Bronchial epithelial cell (primary cell): ENCODE data around the gene NDFIP2. TPM values are rescaled to one million over a fixed set of nuclear protein-coding genes. Genes with fewer than 3 reads are reported as not detected.
A peak's percentile ranks its signal among the peaks of the same experiment; 100 is the strongest.

Experiments
- DNase-seq: peaks from one replicate; pipeline ENCODE4 v3.0.0-alpha.2; 2010; ENCODE audit warnings: low read depth
- FAIRE-seq: peaks from 2 replicates; lab custom pipeline; 2011; peaks lifted over from hg19 to GRCh38; lab: Jason Lieb, UNC
- H3K27me3 ChIP-seq: 2 replicates; pipeline ENCODE4 v1.5.1; 2011; ENCODE audit warnings: low read length; ENCODE audit not compliant: control insufficient read depth, insufficient read depth
- H3K36me3 ChIP-seq: 2 replicates; pipeline ENCODE4 v1.5.1; 2011; ENCODE audit warnings: low read length; ENCODE audit not compliant: control insufficient read depth, insufficient read depth
- H3K4me3 ChIP-seq: 2 replicates; pipeline ENCODE4 v1.5.1; 2011; ENCODE audit warnings: mild to moderate bottlenecking, low read depth, low read length, control low read depth
- CTCF ChIP-seq: IDR thresholded peaks from 2 replicates; pipeline ENCODE4 v1.5.1; 2011; ENCODE audit warnings: mild to moderate bottlenecking, moderate library complexity, low read length, control low read depth, inconsistent platforms; ENCODE audit not compliant: insufficient read depth, severe bottlenecking
- total RNA-seq: library from RNA; depleted of rRNA; stranded (reverse); fragments of >200 nt; gene quantifications from 2 replicates; pipeline ENCODE4 v1.2.1, GENCODE V29; 2014

Gene NDFIP2
- total RNA-seq, 1 donor from 2014 or later: 80.0 TPM

DNA sequence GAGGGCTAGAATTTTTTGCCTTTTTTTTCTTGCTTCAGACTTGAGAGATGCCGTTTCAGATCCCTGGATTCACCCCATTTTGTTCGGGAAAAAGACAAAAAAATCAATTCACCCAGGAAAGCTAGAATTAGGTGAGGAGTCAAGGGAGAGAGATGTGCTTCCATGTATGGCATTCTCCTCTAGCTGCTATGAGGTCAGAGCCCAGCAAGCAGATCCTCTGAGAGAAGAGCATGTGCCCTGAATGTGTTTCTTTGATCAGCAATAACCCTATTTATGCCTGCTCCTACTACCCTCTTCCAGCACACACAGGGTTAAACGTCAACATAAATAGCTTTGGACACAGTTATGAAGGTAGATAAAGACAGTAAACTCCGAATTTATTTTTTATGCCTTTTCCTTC lies 53.6 kb downstream of the NDFIP2 start:
- H3K36me3 ChIP-seq: peaks cover 3% of the 10 kb centered on the region

GRCh38 chr13:79538757-79539156 lies 57.8 kb downstream of the NDFIP2 start:
- Histone ChIP-seq H3K36me3 (peaks cover 3% of the 10 kb centered on the region), H3K27me3 (no peaks in the 10 kb centered on the region), H3K4me3 (no peak overlapping the region)
- TF ChIP-seq CTCF: no peak
- no peak for FAIRE-seq
- no peak for DNase-seq

More for the DNA sequence above, 53.6 kb downstream of the NDFIP2 start:
- no peak for TF ChIP-seq CTCF
- Histone ChIP-seq H3K27me3 (no peaks in the 10 kb centered on the region), H3K4me3 (no peak overlapping the region)
- FAIRE-seq (no peak), DNase-seq (no peak)

DNA sequence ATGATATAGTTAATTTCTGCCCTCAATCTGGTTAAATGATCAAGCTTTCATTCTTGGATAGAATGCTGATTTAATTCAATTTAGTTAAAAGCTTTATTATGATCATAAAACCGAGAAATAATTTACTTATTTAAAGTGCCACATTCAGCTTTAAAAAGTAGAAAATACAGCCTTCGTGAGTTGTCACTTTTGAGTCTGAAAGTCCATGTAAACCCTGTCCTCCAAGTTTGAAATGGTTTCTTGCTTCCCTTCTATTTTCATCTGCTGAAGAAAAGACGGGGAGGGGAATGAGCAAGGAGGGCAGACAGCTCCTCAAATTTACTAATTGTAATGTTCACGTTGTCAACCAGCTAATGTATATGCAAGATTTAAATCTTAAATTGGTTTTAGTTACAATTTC lies 59.5 kb downstream of the NDFIP2 start:
- FAIRE-seq (no peak), DNase-seq (no peak)
- H3K27me3 ChIP-seq: no peaks in the 10 kb centered on the region
- TF ChIP-seq CTCF: no peak
- H3K36me3 ChIP-seq: peaks cover 3% of the 10 kb centered on the region
- no peak overlapping the region for H3K4me3 ChIP-seq

DNA sequence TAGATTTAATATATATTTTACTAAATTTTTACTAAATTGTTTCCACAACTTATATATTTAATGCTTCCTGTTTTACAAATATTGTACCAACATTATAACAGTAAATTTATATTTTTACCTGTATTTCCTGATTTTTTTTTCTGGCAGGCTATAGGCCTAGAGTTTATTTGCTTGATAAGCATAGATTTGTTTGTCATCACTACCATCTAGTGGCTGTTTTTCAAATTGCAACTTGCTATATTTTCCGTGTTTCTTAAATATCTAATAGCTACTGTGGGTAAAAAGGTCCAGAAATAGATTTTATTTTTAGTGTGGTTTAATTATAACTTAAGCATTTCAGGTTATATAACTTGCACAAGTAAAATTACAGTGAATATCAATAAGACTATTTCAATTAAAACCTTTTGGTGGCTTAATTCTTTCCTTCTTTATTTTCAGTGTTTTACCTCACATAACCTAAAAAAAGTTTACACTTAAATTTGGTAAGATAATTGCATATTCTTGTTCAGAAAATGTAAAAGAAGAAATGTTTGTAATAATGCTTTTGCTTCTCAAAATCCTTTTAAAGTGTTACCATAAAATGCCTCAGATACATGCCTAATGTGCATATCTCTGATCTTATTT lies 60.6 kb downstream of the NDFIP2 start:
- Histone ChIP-seq H3K36me3 (peaks cover 3% of the 10 kb centered on the region), H3K27me3 (no peaks in the 10 kb centered on the region), H3K4me3 (no peak overlapping the region)
- DNase-seq (peak; percentile 74), FAIRE-seq (no peak)
- peak; percentile 32 for TF ChIP-seq CTCF

DNA sequence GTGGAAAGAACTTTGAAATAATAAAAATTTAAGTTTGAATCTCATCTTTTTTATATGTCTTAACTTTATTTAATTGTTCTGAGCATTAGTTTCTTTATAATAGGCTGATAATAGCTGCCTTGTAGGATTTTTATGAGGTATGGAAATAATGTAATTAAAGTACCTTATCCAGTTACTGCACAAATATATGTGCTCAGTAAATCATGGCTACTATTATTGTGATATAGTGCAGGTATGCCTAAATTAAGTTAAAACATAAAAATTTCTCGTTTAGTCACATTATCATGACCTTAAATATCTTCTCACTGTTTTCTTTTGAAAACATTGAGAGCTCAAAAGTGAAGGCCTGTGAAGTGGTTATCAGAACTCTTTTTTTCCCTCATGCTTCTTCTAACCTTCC lies 62.9 kb downstream of the NDFIP2 start:
- DNase-seq: no peak
- no peaks in the 10 kb centered on the region for H3K36me3 ChIP-seq
- H3K4me3 ChIP-seq: no peak overlapping the region
- no peaks in the 10 kb centered on the region for H3K27me3 ChIP-seq
- TF ChIP-seq CTCF: no peak
- no peak for FAIRE-seq
